Measurements from ENCODE around the gene PIP5K1B.

PIP5K1B gene

DNA sequence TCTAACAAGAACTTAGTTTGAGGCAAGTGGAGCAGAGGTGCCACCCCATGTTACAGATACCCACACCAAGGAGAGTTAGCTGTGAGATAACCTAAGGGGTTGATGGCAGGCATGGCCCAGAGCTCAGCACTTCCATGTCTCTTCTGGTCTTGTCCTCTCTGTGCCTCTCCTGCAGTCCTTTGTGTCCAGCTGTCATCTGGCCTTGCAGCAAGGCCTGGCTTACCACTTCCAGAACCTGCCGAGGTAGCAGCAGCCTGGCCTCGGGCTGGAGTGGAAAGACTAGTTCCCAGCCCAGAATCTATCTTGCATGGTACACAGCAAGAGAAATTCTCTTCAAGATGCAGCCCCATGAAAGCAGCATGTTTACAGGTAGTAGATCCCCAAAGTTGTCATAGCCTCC, 41.5 kb downstream of the PIP5K1B start:
- H3K9me3 ChIP-seq (replicated peaks; ENCODE audit: insufficient read depth, low read length), result no peaks in the 10 kb centered on the region

DNA sequence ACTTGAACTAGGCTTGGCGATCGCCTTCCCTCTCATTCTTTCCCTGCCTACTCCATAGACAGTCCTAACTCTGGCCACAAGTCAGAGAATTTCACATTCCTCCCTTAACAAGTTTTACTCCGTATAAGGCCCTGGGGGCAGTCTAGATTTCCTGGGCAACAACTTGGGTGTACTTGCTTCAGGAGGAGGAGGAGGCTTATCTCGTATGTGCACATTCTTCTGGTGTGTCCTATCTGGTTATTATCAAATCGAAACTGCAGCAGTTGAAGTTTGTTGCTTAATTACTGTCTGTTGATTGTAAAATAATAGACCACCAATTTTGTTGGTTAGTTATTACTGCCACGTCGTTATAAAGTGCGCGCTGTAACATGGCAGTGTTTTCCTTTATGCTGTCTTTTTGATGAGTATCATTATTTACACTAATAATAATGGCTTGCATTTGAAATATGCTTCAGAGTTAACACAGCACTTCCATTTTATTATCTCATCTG, 42.0 kb downstream of the PIP5K1B start:
- Histone ChIP-seq H3K4me1 (ENCODE audit: low read length) (no peaks in the 10 kb centered on the region), H3K27ac (ENCODE audit: low read length) (no peak overlapping the region), H3K27me3 (replicated peaks; ENCODE audit: insufficient read depth, low read length) (no peaks in the 10 kb centered on the region), H3F3A (ENCODE audit: insufficient read depth, low read length) (no peaks in the 10 kb centered on the region), H3K36me3 (replicated peaks; ENCODE audit: insufficient read depth, low read length) (no peaks in the 10 kb centered on the region), H2AFZ (ENCODE audit: low read length) (no peak overlapping the region), H3K4me2 (ENCODE audit: low read depth, low read length) (no peak overlapping the region), H3K4me3 (ENCODE audit: low read length) (no peak overlapping the region), H3K9ac (ENCODE audit: low read length) (no peak overlapping the region), H3K9me2 (replicated peaks; ENCODE audit: insufficient read depth, low read length) (no peaks in the 10 kb centered on the region), H3K79me2 (ENCODE audit: low read length) (0 out of 2 replicates have a peak, but pooled peaks cover 9% of the 10 kb centered on the region), H3K9me3 (replicated peaks; ENCODE audit: insufficient read depth, low read length) (no peaks in the 10 kb centered on the region), H4K20me1 (ENCODE audit: insufficient read depth, low read length) (no peaks in the 10 kb centered on the region)
- TF ChIP-seq EZH2 (optimal IDR thresholded peaks at IDR 0.05; ENCODE audit: low read depth, low read length) (no peak), EZH2phosphoT487 (IDR thresholded peaks at IDR 0.05; ENCODE audit: low read length) (no peak)
- TF ChIP-seq, protein P1, sequence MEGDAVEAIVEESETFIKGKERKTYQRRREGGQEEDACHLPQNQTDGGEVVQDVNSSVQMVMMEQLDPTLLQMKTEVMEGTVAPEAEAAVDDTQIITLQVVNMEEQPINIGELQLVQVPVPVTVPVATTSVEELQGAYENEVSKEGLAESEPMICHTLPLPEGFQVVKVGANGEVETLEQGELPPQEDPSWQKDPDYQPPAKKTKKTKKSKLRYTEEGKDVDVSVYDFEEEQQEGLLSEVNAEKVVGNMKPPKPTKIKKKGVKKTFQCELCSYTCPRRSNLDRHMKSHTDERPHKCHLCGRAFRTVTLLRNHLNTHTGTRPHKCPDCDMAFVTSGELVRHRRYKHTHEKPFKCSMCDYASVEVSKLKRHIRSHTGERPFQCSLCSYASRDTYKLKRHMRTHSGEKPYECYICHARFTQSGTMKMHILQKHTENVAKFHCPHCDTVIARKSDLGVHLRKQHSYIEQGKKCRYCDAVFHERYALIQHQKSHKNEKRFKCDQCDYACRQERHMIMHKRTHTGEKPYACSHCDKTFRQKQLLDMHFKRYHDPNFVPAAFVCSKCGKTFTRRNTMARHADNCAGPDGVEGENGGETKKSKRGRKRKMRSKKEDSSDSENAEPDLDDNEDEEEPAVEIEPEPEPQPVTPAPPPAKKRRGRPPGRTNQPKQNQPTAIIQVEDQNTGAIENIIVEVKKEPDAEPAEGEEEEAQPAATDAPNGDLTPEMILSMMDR (IDR thresholded peaks at IDR 0.05; ENCODE audit: low read length), result no peak
- no peak for DNase-seq

More for the DNA sequence above, 41.5 kb downstream of the PIP5K1B start:
- no peak overlapping the region for H3K9ac ChIP-seq (ENCODE audit: low read length)
- TF ChIP-seq EZH2 (optimal IDR thresholded peaks at IDR 0.05; ENCODE audit: low read depth, low read length) (no peak), EZH2phosphoT487 (IDR thresholded peaks at IDR 0.05; ENCODE audit: low read length) (no peak)
- TF ChIP-seq, protein P1 (IDR thresholded peaks at IDR 0.05; ENCODE audit: low read length), result no peak
- 0 out of 2 replicates have a peak, but pooled peaks cover 9% of the 10 kb centered on the region for H3K79me2 ChIP-seq (ENCODE audit: low read length)
- no peak overlapping the region for H3K4me3 ChIP-seq (ENCODE audit: low read length)
- no peak overlapping the region for H3K4me2 ChIP-seq (ENCODE audit: low read depth, low read length)
- no peaks in the 10 kb centered on the region for H3F3A ChIP-seq (ENCODE audit: insufficient read depth, low read length)
- H3K36me3 ChIP-seq (replicated peaks; ENCODE audit: insufficient read depth, low read length), result no peaks in the 10 kb centered on the region
- no peak for DNase-seq
- no peaks in the 10 kb centered on the region for H3K4me1 ChIP-seq (ENCODE audit: low read length)
- no peaks in the 10 kb centered on the region for H3K9me2 ChIP-seq (replicated peaks; ENCODE audit: insufficient read depth, low read length)
- no peak overlapping the region for H3K27ac ChIP-seq (ENCODE audit: low read length)
- H4K20me1 ChIP-seq (ENCODE audit: insufficient read depth, low read length), result no peaks in the 10 kb centered on the region
- H3K27me3 ChIP-seq (replicated peaks; ENCODE audit: insufficient read depth, low read length), result no peaks in the 10 kb centered on the region
- H2AFZ ChIP-seq (ENCODE audit: low read length), result no peak overlapping the region

DNA sequence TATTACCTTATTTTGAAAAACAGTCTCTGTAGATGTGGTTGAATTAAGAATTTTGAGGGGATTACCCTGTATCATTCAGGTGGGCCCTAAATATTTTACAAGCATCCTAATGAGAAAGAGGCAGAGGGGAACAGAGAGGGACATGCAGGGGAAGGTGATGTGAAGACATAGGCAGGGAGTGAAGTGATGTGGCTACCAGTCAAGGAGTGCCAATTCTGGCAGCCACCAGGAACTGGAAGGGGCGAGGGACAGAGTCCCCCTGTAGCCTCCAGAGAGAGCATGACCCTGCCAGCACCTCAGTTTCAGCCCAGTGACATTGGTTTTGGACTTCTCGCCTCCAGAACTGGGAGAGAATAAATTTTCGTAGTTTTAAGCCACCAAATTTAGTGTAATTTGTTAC, 44.1 kb downstream of the PIP5K1B start:
- H3F3A ChIP-seq (ENCODE audit: insufficient read depth, low read length), result no peaks in the 10 kb centered on the region
- no peak overlapping the region for H3K4me2 ChIP-seq (ENCODE audit: low read depth, low read length)
- no peak overlapping the region for H3K4me3 ChIP-seq (ENCODE audit: low read length)
- no peaks in the 10 kb centered on the region for H3K4me1 ChIP-seq (ENCODE audit: low read length)
- no peaks in the 10 kb centered on the region for H3K36me3 ChIP-seq (replicated peaks; ENCODE audit: insufficient read depth, low read length)
- H2AFZ ChIP-seq (ENCODE audit: low read length), result no peak overlapping the region
- H4K20me1 ChIP-seq (ENCODE audit: insufficient read depth, low read length), result no peaks in the 10 kb centered on the region
- H3K9me2 ChIP-seq (replicated peaks; ENCODE audit: insufficient read depth, low read length), result no peaks in the 10 kb centered on the region
- H3K27ac ChIP-seq (ENCODE audit: low read length), result no peak overlapping the region
- no peak overlapping the region for H3K9ac ChIP-seq (ENCODE audit: low read length)
- no peaks in the 10 kb centered on the region for H3K27me3 ChIP-seq (replicated peaks; ENCODE audit: insufficient read depth, low read length)
- H3K79me2 ChIP-seq (ENCODE audit: low read length), result 0 out of 2 replicates have a peak, but pooled peaks cover 9% of the 10 kb centered on the region
- DNase-seq, result no peak
- TF ChIP-seq, protein P1 (IDR thresholded peaks at IDR 0.05; ENCODE audit: low read length), result no peak
- TF ChIP-seq EZH2phosphoT487 (IDR thresholded peaks at IDR 0.05; ENCODE audit: low read length) (no peak), EZH2 (optimal IDR thresholded peaks at IDR 0.05; ENCODE audit: low read depth, low read length) (no peak)
- no peaks in the 10 kb centered on the region for H3K9me3 ChIP-seq (replicated peaks; ENCODE audit: insufficient read depth, low read length)

All from MM.1S (cell line).